ENCODE results near the gene IL1R1. TPM values are rescaled to one million over a fixed set of nuclear protein-coding genes. Genes with fewer than 3 reads are reported as not detected.

The IL1R1 gene
- total RNA-seq, 1 donor from 2014 or later: 0.17 TPM

GRCh38 chr2:102117472-102117858 is 25.1 kb upstream of the IL1R1 start:
- Mint-ChIP-seq H3K4me3 (ENCODE audit: unreplicated experiment) (no peak overlapping the region), H3K27ac (ENCODE audit: unreplicated experiment) (no peak overlapping the region), H3K4me1 (ENCODE audit: low read depth, unreplicated experiment) (no peaks in the 10 kb centered on the region), H3K9me3 (ENCODE audit: unreplicated experiment) (no peaks in the 10 kb centered on the region), H3K36me3 (ENCODE audit: unreplicated experiment) (no peaks in the 10 kb centered on the region), H3K27me3 (ENCODE audit: unreplicated experiment) (no peaks in the 10 kb centered on the region)
- no peak for DNase-seq
- TF ChIP-seq, protein P1, sequence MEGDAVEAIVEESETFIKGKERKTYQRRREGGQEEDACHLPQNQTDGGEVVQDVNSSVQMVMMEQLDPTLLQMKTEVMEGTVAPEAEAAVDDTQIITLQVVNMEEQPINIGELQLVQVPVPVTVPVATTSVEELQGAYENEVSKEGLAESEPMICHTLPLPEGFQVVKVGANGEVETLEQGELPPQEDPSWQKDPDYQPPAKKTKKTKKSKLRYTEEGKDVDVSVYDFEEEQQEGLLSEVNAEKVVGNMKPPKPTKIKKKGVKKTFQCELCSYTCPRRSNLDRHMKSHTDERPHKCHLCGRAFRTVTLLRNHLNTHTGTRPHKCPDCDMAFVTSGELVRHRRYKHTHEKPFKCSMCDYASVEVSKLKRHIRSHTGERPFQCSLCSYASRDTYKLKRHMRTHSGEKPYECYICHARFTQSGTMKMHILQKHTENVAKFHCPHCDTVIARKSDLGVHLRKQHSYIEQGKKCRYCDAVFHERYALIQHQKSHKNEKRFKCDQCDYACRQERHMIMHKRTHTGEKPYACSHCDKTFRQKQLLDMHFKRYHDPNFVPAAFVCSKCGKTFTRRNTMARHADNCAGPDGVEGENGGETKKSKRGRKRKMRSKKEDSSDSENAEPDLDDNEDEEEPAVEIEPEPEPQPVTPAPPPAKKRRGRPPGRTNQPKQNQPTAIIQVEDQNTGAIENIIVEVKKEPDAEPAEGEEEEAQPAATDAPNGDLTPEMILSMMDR (IDR thresholded peaks at IDR 0.05; ENCODE audit: partially characterized antibody, unreplicated experiment): no peak

- no peaks in the 10 kb centered on the region for H3K27me3 Mint-ChIP-seq (ENCODE audit: unreplicated experiment)
- TF ChIP-seq, protein P1 (IDR thresholded peaks at IDR 0.05; ENCODE audit: partially characterized antibody, unreplicated experiment): no peak
- no peak for DNase-seq
- no peak overlapping the region for H3K4me3 Mint-ChIP-seq (ENCODE audit: unreplicated experiment)
- H3K9me3 Mint-ChIP-seq (ENCODE audit: unreplicated experiment): no peaks in the 10 kb centered on the region
- no peaks in the 10 kb centered on the region for H3K4me1 Mint-ChIP-seq (ENCODE audit: low read depth, unreplicated experiment)
- H3K27ac Mint-ChIP-seq (ENCODE audit: unreplicated experiment): no peak overlapping the region
- no peaks in the 10 kb centered on the region for H3K36me3 Mint-ChIP-seq (ENCODE audit: unreplicated experiment)
Measured at GRCh38 chr2:102119255-102119654, 23.3 kb upstream of the IL1R1 start.

DNA sequence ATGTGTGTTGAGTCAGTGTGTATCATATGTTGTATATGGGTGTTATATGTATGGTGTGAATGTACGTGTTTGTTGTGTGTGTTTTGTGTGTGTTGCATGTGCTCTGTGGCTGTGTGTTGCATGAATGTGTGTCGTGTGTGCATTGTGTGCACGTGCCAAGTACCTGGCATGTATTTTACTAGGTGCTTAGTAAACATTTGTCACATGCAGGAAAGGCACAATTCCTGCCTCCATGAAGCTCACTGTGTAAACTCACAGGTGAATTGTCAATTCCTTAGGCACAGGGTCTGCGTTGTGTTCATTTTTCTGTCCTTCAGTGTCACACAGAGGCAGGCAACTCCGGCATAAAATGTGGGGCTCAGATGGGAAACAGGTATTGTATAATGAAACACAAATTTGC is 22.3 kb upstream of the IL1R1 start:
- H3K4me3 Mint-ChIP-seq (ENCODE audit: unreplicated experiment): no peak overlapping the region
- no peaks in the 10 kb centered on the region for H3K4me1 Mint-ChIP-seq (ENCODE audit: low read depth, unreplicated experiment)
- H3K36me3 Mint-ChIP-seq (ENCODE audit: unreplicated experiment): no peaks in the 10 kb centered on the region
- no peak for DNase-seq
- H3K27me3 Mint-ChIP-seq (ENCODE audit: unreplicated experiment): no peaks in the 10 kb centered on the region
- no peak overlapping the region for H3K27ac Mint-ChIP-seq (ENCODE audit: unreplicated experiment)
- H3K9me3 Mint-ChIP-seq (ENCODE audit: unreplicated experiment): no peaks in the 10 kb centered on the region
- TF ChIP-seq, protein P1 (IDR thresholded peaks at IDR 0.05; ENCODE audit: partially characterized antibody, unreplicated experiment): no peak

GRCh38 chr2:102120701-102121159 is 21.8 kb upstream of the IL1R1 start:
- no peak overlapping the region for H3K4me3 Mint-ChIP-seq (ENCODE audit: unreplicated experiment)
- H3K4me1 Mint-ChIP-seq (ENCODE audit: low read depth, unreplicated experiment): no peaks in the 10 kb centered on the region
- H3K36me3 Mint-ChIP-seq (ENCODE audit: unreplicated experiment): no peaks in the 10 kb centered on the region
- no peak for DNase-seq
- TF ChIP-seq, protein P1 (IDR thresholded peaks at IDR 0.05; ENCODE audit: partially characterized antibody, unreplicated experiment): no peak
- H3K9me3 Mint-ChIP-seq (ENCODE audit: unreplicated experiment): no peaks in the 10 kb centered on the region
- H3K27me3 Mint-ChIP-seq (ENCODE audit: unreplicated experiment): no peaks in the 10 kb centered on the region
- no peak overlapping the region for H3K27ac Mint-ChIP-seq (ENCODE audit: unreplicated experiment)

- no peaks in the 10 kb centered on the region for H3K9me3 Mint-ChIP-seq (ENCODE audit: unreplicated experiment)
- H3K4me3 Mint-ChIP-seq (ENCODE audit: unreplicated experiment): no peak overlapping the region
- H3K27ac Mint-ChIP-seq (ENCODE audit: unreplicated experiment): no peak overlapping the region
- no peaks in the 10 kb centered on the region for H3K36me3 Mint-ChIP-seq (ENCODE audit: unreplicated experiment)
- no peak for DNase-seq
- no peaks in the 10 kb centered on the region for H3K4me1 Mint-ChIP-seq (ENCODE audit: low read depth, unreplicated experiment)
- TF ChIP-seq, protein P1 (IDR thresholded peaks at IDR 0.05; ENCODE audit: partially characterized antibody, unreplicated experiment): no peak
- no peaks in the 10 kb centered on the region for H3K27me3 Mint-ChIP-seq (ENCODE audit: unreplicated experiment)
Measured at GRCh38 chr2:102122115-102122514, 20.4 kb upstream of the IL1R1 start.
